Mucosa of stomach (tissue), 1 donor: Measurements from ENCODE around the gene MBOAT1.
"Not testable (repeated sequence)": the region's sequence is repeated elsewhere in the genome, so short reads cannot be mapped to it uniquely, and the experiment has no call there.

Source experiments
- H3K27me3 ChIP-seq: one replicate; pipeline ENCODE4 v1.7.0; 2013; ENCODE audit warnings: mild to moderate bottlenecking, low read length; ENCODE audit not compliant: control insufficient read depth, insufficient read depth
- H3K36me3 ChIP-seq: one replicate; pipeline ENCODE4 v1.7.0; 2013; ENCODE audit warnings: low read length; ENCODE audit not compliant: control insufficient read depth, insufficient read depth
- H3K4me1 ChIP-seq: one replicate; pipeline ENCODE4 v1.7.0; 2013; ENCODE audit warnings: mild to moderate bottlenecking, low read length; ENCODE audit not compliant: control insufficient read depth, insufficient read depth
- H3K4me3 ChIP-seq: one replicate; pipeline ENCODE4 v1.7.0; 2013; ENCODE audit warnings: low read length
- H3K9ac ChIP-seq: one replicate; pipeline ENCODE4 v1.7.0; 2013; ENCODE audit warnings: mild to moderate bottlenecking, low read length, moderate library complexity
- H3K9me3 ChIP-seq: one replicate; pipeline ENCODE4 v1.7.0; 2013; ENCODE audit warnings: mild to moderate bottlenecking, low read length, moderate library complexity; ENCODE audit not compliant: control insufficient read depth
- donor health status: Pancreatic carcinoma.

Gene MBOAT1

GRCh38 chr6:20159098-20159497, 53.2 kb downstream of the MBOAT1 start:
- Histone ChIP-seq H3K4me1 (no peaks in the 10 kb centered on the region), H3K27me3 (no peaks in the 10 kb centered on the region), H3K9me3 (no peaks in the 10 kb centered on the region), H3K36me3 (no peaks in the 10 kb centered on the region), H3K9ac (no peak overlapping the region), H3K4me3 (no peak overlapping the region)

DNA sequence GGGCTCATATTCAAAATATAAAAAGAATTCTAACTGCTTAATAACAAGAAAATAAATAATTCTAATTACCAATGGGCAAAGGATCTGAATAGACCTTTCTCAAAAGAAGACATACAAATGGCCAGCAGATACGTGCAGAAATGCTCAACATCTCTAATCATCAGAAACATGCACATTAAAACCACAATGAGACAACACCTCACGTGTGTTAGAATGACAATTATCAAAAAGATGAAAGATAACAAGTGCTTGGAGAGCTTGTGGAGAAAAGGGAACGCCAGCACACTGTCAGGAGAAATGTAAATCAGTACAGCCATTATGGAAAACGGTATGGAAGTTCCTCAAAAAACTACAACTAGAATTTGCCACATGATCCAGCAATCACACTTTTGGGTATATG, 53.6 kb downstream of the MBOAT1 start:
- no peaks in the 10 kb centered on the region for H3K4me1 ChIP-seq
- no peaks in the 10 kb centered on the region for H3K9me3 ChIP-seq
- no peaks in the 10 kb centered on the region for H3K27me3 ChIP-seq
- H3K36me3 ChIP-seq = no peaks in the 10 kb centered on the region
- no peak overlapping the region for H3K4me3 ChIP-seq
- H3K9ac ChIP-seq = no peak overlapping the region

DNA sequence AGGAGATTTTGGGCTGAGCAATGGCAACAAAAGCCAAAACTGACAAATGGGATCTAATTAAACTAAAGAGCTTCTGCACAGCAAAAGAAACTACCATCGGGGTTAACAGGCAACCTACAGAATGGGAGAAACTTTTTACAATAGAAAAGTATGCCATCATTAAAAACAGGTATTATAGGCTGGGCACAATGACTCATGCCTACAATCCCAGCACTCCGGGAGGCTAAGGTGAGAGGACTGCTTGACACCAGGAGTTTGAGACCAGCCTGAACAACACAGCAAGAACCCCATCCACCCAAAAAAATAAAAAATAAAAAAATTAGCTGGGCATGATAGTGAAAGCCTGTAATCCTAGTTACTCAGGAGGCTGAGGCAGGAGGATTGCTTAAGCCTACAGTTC, 55.4 kb downstream of the MBOAT1 start:
- H3K27me3 ChIP-seq = no peaks in the 10 kb centered on the region
- no peaks in the 10 kb centered on the region for H3K36me3 ChIP-seq
- H3K9me3 ChIP-seq = no peaks in the 10 kb centered on the region
- H3K9ac ChIP-seq = no peak overlapping the region
- no peaks in the 10 kb centered on the region for H3K4me1 ChIP-seq
- H3K4me3 ChIP-seq = no peak overlapping the region

- H3K9ac ChIP-seq = no peak overlapping the region
- H3K27me3 ChIP-seq = no peaks in the 10 kb centered on the region
- H3K4me3 ChIP-seq = no peak overlapping the region
- no peaks in the 10 kb centered on the region for H3K9me3 ChIP-seq
- H3K4me1 ChIP-seq = no peaks in the 10 kb centered on the region
- no peaks in the 10 kb centered on the region for H3K36me3 ChIP-seq
Measured at GRCh38 chr6:20154753-20155152, 57.5 kb downstream of the MBOAT1 start.

DNA sequence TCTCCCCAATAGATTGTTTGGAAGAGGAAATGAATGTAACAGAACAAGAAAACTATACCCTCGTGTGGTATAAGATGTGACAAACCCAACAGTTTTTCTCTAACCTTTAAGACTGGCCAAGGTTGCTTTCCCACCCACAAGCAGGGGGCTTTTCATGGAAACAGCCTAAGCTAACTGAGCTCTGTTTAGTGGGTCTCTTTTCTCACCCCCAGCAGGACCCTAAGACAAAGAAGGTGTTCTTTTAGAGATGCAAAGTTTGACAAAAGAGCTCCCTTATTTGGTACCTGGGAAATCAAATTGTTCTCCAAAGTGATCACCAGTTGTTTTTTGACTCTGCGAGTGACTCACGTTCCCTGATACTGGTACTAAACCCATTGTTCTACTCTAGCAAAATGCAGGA, 59.1 kb downstream of the MBOAT1 start:
- H3K36me3 ChIP-seq = no peaks in the 10 kb centered on the region
- no peaks in the 10 kb centered on the region for H3K9me3 ChIP-seq
- H3K4me3 ChIP-seq = no peak overlapping the region
- H3K27me3 ChIP-seq = no peaks in the 10 kb centered on the region
- H3K9ac ChIP-seq = no peak overlapping the region
- no peaks in the 10 kb centered on the region for H3K4me1 ChIP-seq

GRCh38 chr6:20148433-20148832, 63.8 kb downstream of the MBOAT1 start:
- Histone ChIP-seq H3K36me3 (no peaks in the 10 kb centered on the region), H3K4me1 (no peaks in the 10 kb centered on the region)

GRCh38 chr6:20147469-20147868, 64.8 kb downstream of the MBOAT1 start:
- H3K36me3 ChIP-seq = no peaks in the 10 kb centered on the region
- H3K4me1 ChIP-seq = no peaks in the 10 kb centered on the region
- H3K9me3 ChIP-seq = no peaks in the 10 kb centered on the region
- H3K27me3 ChIP-seq = no peaks in the 10 kb centered on the region
- no peak overlapping the region for H3K4me3 ChIP-seq
- no peak overlapping the region for H3K9ac ChIP-seq

More at GRCh38 chr6:20148433-20148832, 63.8 kb downstream of the MBOAT1 start:
- Histone ChIP-seq H3K4me3 (no peak overlapping the region), H3K27me3 (no peaks in the 10 kb centered on the region), H3K9ac (no peak overlapping the region), H3K9me3 (no peaks in the 10 kb centered on the region)

- H3K4me1 ChIP-seq, H3K9ac ChIP-seq, H3K36me3 ChIP-seq, H3K9me3 ChIP-seq, H3K4me3 ChIP-seq, H3K27me3 ChIP-seq: not testable (repeated sequence)
Measured at GRCh38 chr6:20146831-20147230, 65.4 kb downstream of the MBOAT1 start.

- no peaks in the 10 kb centered on the region for H3K36me3 ChIP-seq
- H3K9me3 ChIP-seq = no peaks in the 10 kb centered on the region
- no peak overlapping the region for H3K9ac ChIP-seq
- no peaks in the 10 kb centered on the region for H3K4me1 ChIP-seq
- no peaks in the 10 kb centered on the region for H3K27me3 ChIP-seq
- no peak overlapping the region for H3K4me3 ChIP-seq
Measured at GRCh38 chr6:20146291-20146690, 66.0 kb downstream of the MBOAT1 start.

DNA sequence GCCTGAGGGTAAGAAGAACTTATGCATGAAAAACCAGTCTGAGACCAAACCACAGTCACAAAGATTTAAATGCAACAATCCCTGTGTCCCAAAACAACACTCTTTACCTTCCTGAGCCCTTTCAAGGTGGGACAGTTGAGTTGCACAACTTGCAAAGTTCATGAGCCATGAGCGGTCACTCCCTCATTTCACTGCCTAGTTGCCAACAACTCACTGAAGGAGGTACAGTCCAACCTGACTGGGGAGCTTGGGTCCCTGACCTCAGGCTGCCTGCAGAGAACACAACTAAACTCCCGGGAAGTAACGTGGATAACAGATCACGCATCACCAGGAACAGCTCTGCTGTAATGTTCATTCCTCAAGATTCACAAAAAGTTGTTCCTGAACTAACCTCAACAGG, 69.4 kb downstream of the MBOAT1 start:
- Histone ChIP-seq H3K36me3 (no peaks in the 10 kb centered on the region), H3K9ac (no peak overlapping the region), H3K4me3 (no peak overlapping the region), H3K27me3 (no peaks in the 10 kb centered on the region), H3K4me1 (no peaks in the 10 kb centered on the region), H3K9me3 (no peaks in the 10 kb centered on the region)

DNA sequence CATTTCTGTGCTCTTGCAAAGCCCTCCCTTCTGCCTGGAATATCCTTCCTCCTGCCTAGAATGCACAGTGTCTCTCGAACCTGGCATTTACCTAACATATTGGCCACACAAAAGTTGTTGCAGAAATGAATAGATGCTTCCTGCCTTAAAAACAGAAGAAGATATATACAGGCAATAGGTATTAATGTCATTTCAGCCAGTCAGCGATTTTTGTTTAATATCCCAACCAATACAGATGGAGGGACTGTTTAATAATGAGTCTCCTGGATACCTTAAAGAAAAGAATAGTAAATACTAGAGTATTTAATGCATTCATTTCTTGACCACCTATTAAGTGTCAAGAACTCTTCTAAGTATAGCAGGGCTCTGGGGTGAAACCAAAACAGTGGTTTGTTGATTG, 70.3 kb downstream of the MBOAT1 start:
- Histone ChIP-seq H3K4me1 (no peaks in the 10 kb centered on the region), H3K36me3 (no peaks in the 10 kb centered on the region), H3K4me3 (no peak overlapping the region), H3K27me3 (no peaks in the 10 kb centered on the region), H3K9me3 (no peaks in the 10 kb centered on the region), H3K9ac (no peak overlapping the region)

GRCh38 chr6:20139127-20139963, 72.9 kb downstream of the MBOAT1 start:
- H3K36me3 ChIP-seq, H3K4me3 ChIP-seq, H3K27me3 ChIP-seq, H3K9ac ChIP-seq, H3K9me3 ChIP-seq, H3K4me1 ChIP-seq: not testable (repeated sequence)

GRCh38 chr6:20137837-20138236, 74.4 kb downstream of the MBOAT1 start:
- no peaks in the 10 kb centered on the region for H3K4me1 ChIP-seq
- no peaks in the 10 kb centered on the region for H3K9me3 ChIP-seq
- no peak overlapping the region for H3K9ac ChIP-seq
- no peaks in the 10 kb centered on the region for H3K27me3 ChIP-seq
- H3K36me3 ChIP-seq = no peaks in the 10 kb centered on the region
- H3K4me3 ChIP-seq = no peak overlapping the region
